Heart right ventricle (tissue), 16 donors: ENCODE results near the gene KCNH1. TPM values are rescaled to one million over a fixed set of nuclear protein-coding genes. Genes with fewer than 3 reads are reported as not detected.

Experiments used
- ATAC-seq, 8 donors: fragments of 200-7000 bp; cut with Tn5 transposase; one replicate each; pipeline ENCODE4 v1.9.1; 2020; ENCODE audit warnings: mild to moderate bottlenecking in 8 of 8, moderate library complexity in 8 of 8, moderate number of reproducible peaks in 1 of 8
- DNase-seq, 2 donors: peaks; one replicate each; pipeline ENCODE4 v3.0.0-alpha.2; 2020
- H3K27ac ChIP-seq, 10 donors: fragments of 200-600 bp; sonication (generic) in 2 of 10; one replicate each; pipeline versions ENCODE4 v1.5.0 to v1.8.0; 2020 to 2022; ENCODE audit warnings: mild to moderate bottlenecking in 3 of 10
- H3K27me3 ChIP-seq, 7 donors: fragments of 200-600 bp; one replicate each; pipeline ENCODE4 v1.8.0; 2021 to 2022; ENCODE audit warnings: mild to moderate bottlenecking in 2 of 7
- H3K36me3 ChIP-seq, 9 donors: fragments of 200-600 bp; sonication (generic) in 1 of 9; one replicate each; pipeline versions ENCODE4 v1.5.0 to v1.8.0; 2020 to 2022; ENCODE audit warnings: mild to moderate bottlenecking in 2 of 9
- H3K4me1 ChIP-seq, 9 donors: fragments of 200-600 bp; sonication (generic) in 1 of 9; one replicate each; pipeline versions ENCODE4 v1.5.0 to v1.8.0; 2020 to 2022; ENCODE audit warnings: mild to moderate bottlenecking in 4 of 9
- H3K4me3 ChIP-seq, 10 donors: fragments of 200-600 bp; sonication (generic) in 2 of 10; one replicate each; pipeline versions ENCODE4 v1.5.0 to v1.8.0; 2020 to 2022; ENCODE audit warnings: mild to moderate bottlenecking in 7 of 10, moderate library complexity in 2 of 10
- H3K9me3 ChIP-seq, 11 donors: fragments of 200-600 bp in 10 of 11; sonication (generic) in 2 of 11; one replicate each; pipeline versions ENCODE4 v1.5.0 to v1.8.0; 2013 to 2022; ENCODE audit warnings: mild to moderate bottlenecking in 2 of 11, control low read depth in 1 of 11, moderate library complexity in 1 of 11
- WGBS, 2 donors: extraction: QIAGEN DNeasy Blood & Tissue Kit; methylation state at CpG; one replicate each; pipeline ENCODE4 v1.1.7; 2013; ENCODE audit warnings: inconsistent platforms in 1 of 2; 5-methylcytosine and 5-hydroxymethylcytosine counted together
- intact Hi-C, 10 donors: fragments of 100-400 bp; cut with DNase I; formaldehyde crosslinking; loops; one replicate each; pipeline versions ENCODE4 v1.11.1 to v1.14.2; 2022
- long read RNA-seq, 3 donors: library from polyadenylated mRNA; unstranded; transcript quantifications; one replicate each; pipeline ENCODE4 v2.0.0, GENCODE V29; 2020 to 2021
- polyA plus RNA-seq, 2 donors: library from polyadenylated mRNA; stranded (reverse); fragments of 200-250 nt; gene quantifications; one replicate each; pipeline ENCODE4 v1.2.3, GENCODE V29; 2013
- total RNA-seq, 10 donors: library from RNA; stranded (reverse); fragmentation: NEBNext Ultra II Directional in 3 of 10; extraction: Animal tissue kit (Norgen Biotek cat#: 25700) in 3 of 10; gene quantifications; one replicate each; pipeline versions ENCODE4 v1.2.1 to v1.2.4, GENCODE V29; 2021 to 2023
- TF ChIP-seq, protein P1 (sequence below), 9 donors: fragments of 200-600 bp; sonication (generic) in 2 of 9; IDR thresholded peaks; one replicate each; pipeline versions ENCODE4 v1.5.0 to v1.8.0; 2021 to 2022; ENCODE audit warnings: antibody characterized with exemption in 9 of 9, mild to moderate bottlenecking in 5 of 9, moderate library complexity in 1 of 9
- donor health status: Arrhythmogenic right ventricular cardiomyopathy.
- donor health status: ischemic (EF 13 %, LVEDD 7.1; RV severe dilation, severe dysfunction).
- donor health status: healthy with polysubstance abuse.
- donor health status: DM: no; HTN: yes; CAD: no.
- donor health status: DM: no; HTN: no; CAD: no.
- donor health status: ischemic (EF 25% LVEDD 6.9; RV normal size, moderate dysfunction).
- donor health status: ischemic (EF 25% LVEDD 5.7; RV mildly dilated, moderate dysfunction).
- donor health status: healthy.
- donor health status: DM: yes; HTN: yes; CAD: no.
- donor health status: Ischemic cardiomyopathy.
- donor health status: ischemic (EF 35%, LVEDD 5.7; RV mildly dilated, moderate dysfunction).
- donor health status: nonischemic (EF 11% LVEDD 7.7; RV severe dilation, severe dysfunction).
- donor health status: DM: yes; HTN: yes; CAD: no.
- donor health status: PGD.
- donor health status: ischemic (EF 29% LVEDD 5.4; RV normal size, mild dysfunction).
- donor health status: nonischemic (EF 23%, LVEDD 6.1; RV moderate dilation, normal function).

Gene KCNH1, protein sequence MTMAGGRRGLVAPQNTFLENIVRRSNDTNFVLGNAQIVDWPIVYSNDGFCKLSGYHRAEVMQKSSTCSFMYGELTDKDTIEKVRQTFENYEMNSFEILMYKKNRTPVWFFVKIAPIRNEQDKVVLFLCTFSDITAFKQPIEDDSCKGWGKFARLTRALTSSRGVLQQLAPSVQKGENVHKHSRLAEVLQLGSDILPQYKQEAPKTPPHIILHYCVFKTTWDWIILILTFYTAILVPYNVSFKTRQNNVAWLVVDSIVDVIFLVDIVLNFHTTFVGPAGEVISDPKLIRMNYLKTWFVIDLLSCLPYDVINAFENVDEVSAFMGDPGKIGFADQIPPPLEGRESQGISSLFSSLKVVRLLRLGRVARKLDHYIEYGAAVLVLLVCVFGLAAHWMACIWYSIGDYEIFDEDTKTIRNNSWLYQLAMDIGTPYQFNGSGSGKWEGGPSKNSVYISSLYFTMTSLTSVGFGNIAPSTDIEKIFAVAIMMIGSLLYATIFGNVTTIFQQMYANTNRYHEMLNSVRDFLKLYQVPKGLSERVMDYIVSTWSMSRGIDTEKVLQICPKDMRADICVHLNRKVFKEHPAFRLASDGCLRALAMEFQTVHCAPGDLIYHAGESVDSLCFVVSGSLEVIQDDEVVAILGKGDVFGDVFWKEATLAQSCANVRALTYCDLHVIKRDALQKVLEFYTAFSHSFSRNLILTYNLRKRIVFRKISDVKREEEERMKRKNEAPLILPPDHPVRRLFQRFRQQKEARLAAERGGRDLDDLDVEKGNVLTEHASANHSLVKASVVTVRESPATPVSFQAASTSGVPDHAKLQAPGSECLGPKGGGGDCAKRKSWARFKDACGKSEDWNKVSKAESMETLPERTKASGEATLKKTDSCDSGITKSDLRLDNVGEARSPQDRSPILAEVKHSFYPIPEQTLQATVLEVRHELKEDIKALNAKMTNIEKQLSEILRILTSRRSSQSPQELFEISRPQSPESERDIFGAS
- total RNA-seq (under 1 TPM in 1 of 10 donors, not detected in 9; 0.09 TPM), polyA plus RNA-seq (not detected)
- long read RNA-seq, donor 1 = 0 reads
- long read RNA-seq, donor 2 = 0 reads
- long read RNA-seq, donor 3 = 0 reads

DNA sequence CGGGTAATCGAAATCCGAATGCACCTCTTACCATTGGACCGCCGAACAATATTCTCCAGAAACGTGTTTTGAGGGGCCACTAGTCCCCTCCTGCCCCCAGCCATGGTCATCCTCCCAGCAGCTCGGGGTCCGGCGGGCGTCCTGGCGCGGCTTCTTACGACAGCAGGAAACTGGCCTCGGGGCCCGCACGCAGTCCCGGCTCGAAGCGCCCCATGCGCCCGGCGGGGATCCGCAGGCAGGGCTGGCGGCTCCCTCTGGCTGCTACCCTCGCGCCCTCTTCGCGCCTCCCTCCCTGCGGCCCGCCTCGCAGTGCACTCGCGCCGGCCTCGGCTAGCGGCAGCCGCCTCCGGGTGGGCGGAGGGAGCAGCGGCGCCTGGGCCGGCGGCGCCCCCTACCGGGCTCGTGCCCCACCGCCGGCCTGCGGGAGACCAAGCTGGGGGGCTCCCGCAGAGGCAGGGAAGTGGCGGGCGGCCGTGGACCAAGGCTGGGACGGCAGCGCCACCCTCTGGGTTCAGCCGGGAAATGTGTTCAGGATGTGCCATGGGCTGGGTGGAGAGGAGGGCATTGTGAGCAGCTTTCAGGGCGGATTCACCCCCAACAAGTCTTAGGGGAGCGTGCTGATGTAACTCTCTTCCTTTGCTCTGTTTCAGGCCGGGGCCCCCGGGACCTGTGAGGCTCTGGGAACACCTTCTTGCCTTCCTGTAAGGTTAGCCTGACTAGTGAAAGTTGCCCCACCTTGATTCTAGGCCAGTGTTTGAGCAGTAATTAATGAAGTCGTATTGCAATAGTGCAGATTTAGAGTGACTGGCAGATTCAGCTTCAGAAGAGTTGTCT lies at the start of gene KCNH1:
KCNH1 (minus strand) TSS at position 313 of the 834 bp plus-strand sequence; CDS start at position 110, 203 bp downstream.
- H3K27me3 ChIP-seq = peaks cover 0 to 90% (median 72%) of the 10 kb centered on the region in 7 donors
- TF ChIP-seq, protein P1, sequence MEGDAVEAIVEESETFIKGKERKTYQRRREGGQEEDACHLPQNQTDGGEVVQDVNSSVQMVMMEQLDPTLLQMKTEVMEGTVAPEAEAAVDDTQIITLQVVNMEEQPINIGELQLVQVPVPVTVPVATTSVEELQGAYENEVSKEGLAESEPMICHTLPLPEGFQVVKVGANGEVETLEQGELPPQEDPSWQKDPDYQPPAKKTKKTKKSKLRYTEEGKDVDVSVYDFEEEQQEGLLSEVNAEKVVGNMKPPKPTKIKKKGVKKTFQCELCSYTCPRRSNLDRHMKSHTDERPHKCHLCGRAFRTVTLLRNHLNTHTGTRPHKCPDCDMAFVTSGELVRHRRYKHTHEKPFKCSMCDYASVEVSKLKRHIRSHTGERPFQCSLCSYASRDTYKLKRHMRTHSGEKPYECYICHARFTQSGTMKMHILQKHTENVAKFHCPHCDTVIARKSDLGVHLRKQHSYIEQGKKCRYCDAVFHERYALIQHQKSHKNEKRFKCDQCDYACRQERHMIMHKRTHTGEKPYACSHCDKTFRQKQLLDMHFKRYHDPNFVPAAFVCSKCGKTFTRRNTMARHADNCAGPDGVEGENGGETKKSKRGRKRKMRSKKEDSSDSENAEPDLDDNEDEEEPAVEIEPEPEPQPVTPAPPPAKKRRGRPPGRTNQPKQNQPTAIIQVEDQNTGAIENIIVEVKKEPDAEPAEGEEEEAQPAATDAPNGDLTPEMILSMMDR (IDR thresholded peaks at IDR 0.05) = peak; percentile 76 to 95 (median 89)
- no peaks in the 10 kb centered on the region for H3K36me3 ChIP-seq
- H3K4me3 ChIP-seq = peak within 1 kb of the TSS in 9 of 10 donors; percentile 29 to 49 (median 47)
- peak; percentile 51 to 78 for DNase-seq
- no peak within 1 kb of the TSS for H3K27ac ChIP-seq
- WGBS, 2 donors = 1 to 2% methylated on average over 56 to 61 of the region's 61 CpGs
- H3K9me3 ChIP-seq = no peaks in the 10 kb centered on the region
- intact Hi-C loops = loop anchor here (1.0 to 10.0 kb wide), 15 partner anchors 61 to 729 kb away; no protein-coding TSS in a partner anchor
- H3K4me1 ChIP-seq = peaks cover 3 to 18% (median 13%) of the 10 kb centered on the region in 9 donors
- ATAC-seq = peak; percentile 91 to 98 (median 94)

DNA sequence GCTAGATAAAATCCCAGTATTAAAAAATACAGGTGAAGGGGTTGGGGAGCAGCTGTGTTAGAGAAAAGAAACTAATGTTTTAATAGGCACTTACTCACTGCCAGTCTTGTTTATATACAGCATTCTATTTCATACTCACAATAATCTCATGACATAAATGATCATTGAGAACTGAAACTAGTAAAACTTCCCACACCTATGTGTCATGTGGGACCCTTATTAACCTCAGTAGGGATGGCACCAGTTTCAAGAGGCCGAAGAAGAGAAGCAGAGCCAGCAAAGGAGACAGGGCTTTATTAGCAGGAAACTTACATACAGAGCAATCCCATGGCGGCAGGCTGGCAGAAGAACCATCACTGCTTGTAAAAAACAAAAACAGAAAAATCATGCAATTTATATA lies 48.8 kb upstream of the KCNH1 start:
- H3K36me3 ChIP-seq = no peaks in the 10 kb centered on the region
- ATAC-seq (no peak), DNase-seq (no peak)
- WGBS, 2 donors = 91 to 92% methylated on average over 2 of the region's 2 CpGs
- H3K27me3 ChIP-seq = peaks cover 0 to 13% (median 10%) of the 10 kb centered on the region in 7 donors
- H3K9me3 ChIP-seq = no peaks in the 10 kb centered on the region
- H3K27ac ChIP-seq = no peak overlapping the region
- H3K4me3 ChIP-seq = no peak overlapping the region
- H3K4me1 ChIP-seq = no peaks in the 10 kb centered on the region
- intact Hi-C loops = no loop called here
- TF ChIP-seq, protein P1 (IDR thresholded peaks at IDR 0.05) = no peak

DNA sequence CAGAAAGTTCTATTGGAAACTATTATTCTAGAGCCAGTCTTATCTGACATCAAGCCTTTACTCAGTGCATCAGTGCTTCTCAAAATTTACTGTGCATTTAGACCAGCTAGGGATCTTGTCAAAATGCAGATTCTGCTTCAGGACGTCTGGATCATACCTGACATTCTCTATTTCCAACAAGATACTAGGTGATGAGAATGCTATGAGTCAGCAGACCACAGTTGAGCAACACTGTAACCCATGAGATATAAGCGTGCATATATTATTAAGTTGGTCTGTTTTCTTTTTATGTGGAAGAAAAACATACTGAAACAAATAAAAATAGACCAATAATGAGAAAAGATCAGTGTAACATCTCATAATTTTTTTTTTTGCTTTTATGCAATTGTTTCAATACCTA lies 40.4 kb upstream of the KCNH1 start:
- Histone ChIP-seq H3K36me3 (no peaks in the 10 kb centered on the region), H3K4me3 (no peak overlapping the region), H3K27ac (no peak overlapping the region), H3K9me3 (peaks cover 0 to 34% (median 6%) of the 10 kb centered on the region in 11 donors), H3K4me1 (no peaks in the 10 kb centered on the region), H3K27me3 (peaks cover 0 to 8% (median 3%) of the 10 kb centered on the region in 7 donors)
- TF ChIP-seq, protein P1 (IDR thresholded peaks at IDR 0.05) = no peak
- intact Hi-C loops = no loop called here
- ATAC-seq (no peak), DNase-seq (no peak)
- WGBS, 2 donors = 54 to 56% methylated on average over 2 of the region's 2 CpGs
